HEK293T (cell line): ENCODE data around the gene RORB.

Source experiments
- ARNT ChIP-seq: fragments of 450-650 bp; IDR thresholded peaks from 2 replicates; pipeline ENCODE4 v1.6.1; 2017; ENCODE audit warnings: mild to moderate bottlenecking
- BHLHE40 ChIP-seq: fragments of 450-650 bp; IDR thresholded peaks from 2 replicates; pipeline ENCODE4 v1.6.1; 2016; ENCODE audit warnings: mild to moderate bottlenecking, moderate library complexity, borderline replicate concordance
- CTBP1 ChIP-seq: fragments of 450-650 bp; IDR thresholded peaks from 2 replicates; pipeline ENCODE4 v1.6.1; 2016; ENCODE audit warnings: borderline replicate concordance
- ELF4 ChIP-seq: fragments of 450-650 bp; IDR thresholded peaks from 2 replicates; pipeline ENCODE4 v1.6.1; 2017; ENCODE audit warnings: antibody characterized with exemption
- FOXA1 ChIP-seq: fragments of 450-650 bp; IDR thresholded peaks from 2 replicates; pipeline ENCODE4 v1.6.1; 2016; ENCODE audit warnings: mild to moderate bottlenecking
- FOXK2 ChIP-seq: fragments of 450-650 bp; IDR thresholded peaks from 2 replicates; pipeline ENCODE4 v1.6.1; 2016; ENCODE audit warnings: mild to moderate bottlenecking
- FOXM1 ChIP-seq: fragments of 450-650 bp; IDR thresholded peaks from 2 replicates; pipeline ENCODE4 v1.6.1; 2017; ENCODE audit warnings: mild to moderate bottlenecking, borderline replicate concordance
- HDGF ChIP-seq: fragments of 450-650 bp; IDR thresholded peaks from 2 replicates; pipeline ENCODE4 v1.6.1; 2017; ENCODE audit warnings: antibody characterized with exemption, borderline replicate concordance
- L3MBTL2 ChIP-seq: fragments of 450-650 bp; conservative IDR thresholded peaks from 2 replicates; pipeline ENCODE4 v1.6.1; 2016; ENCODE audit warnings: mild to moderate bottlenecking
- NFRKB ChIP-seq: fragments of 450-650 bp; IDR thresholded peaks from 2 replicates; pipeline ENCODE4 v1.6.1; 2016; ENCODE audit warnings: mild to moderate bottlenecking, moderate library complexity
- SP1 ChIP-seq: fragments of 450-650 bp; IDR thresholded peaks from 2 replicates; pipeline ENCODE4 v1.6.1; 2017
- SUZ12 ChIP-seq: fragments of 450-650 bp; IDR thresholded peaks from 2 replicates; pipeline ENCODE4 v1.6.1; 2016; ENCODE audit warnings: mild to moderate bottlenecking
- TARDBP ChIP-seq: fragments of 450-650 bp; IDR thresholded peaks from 2 replicates; pipeline ENCODE4 v1.6.1; 2016
- ZNF384 ChIP-seq: fragments of 450-650 bp; IDR thresholded peaks from 2 replicates; pipeline ENCODE4 v1.6.1; 2016

DNA sequence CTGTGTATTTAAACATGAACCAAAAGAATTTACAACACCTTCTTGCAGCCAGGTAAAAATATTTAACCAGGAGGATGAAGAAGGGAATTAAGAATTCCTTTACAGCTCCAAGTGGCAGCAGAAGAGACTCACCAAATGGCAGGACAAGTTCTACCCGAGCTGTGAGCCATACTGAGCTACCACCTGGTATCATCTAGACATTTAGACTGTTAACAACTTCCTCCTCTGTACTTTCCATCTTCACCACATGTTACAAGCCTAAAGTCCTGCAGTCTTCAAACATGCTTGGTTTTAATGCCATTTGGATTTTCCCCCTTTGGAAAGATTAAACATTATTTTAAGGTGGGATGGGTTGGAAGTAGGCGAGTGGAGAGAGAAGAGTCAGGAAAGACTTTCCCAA is 200.4 kb downstream of the RORB start:
- TF ChIP-seq SUZ12 = no peak
- TF ChIP-seq ELF4 = no peak
- no peak for TF ChIP-seq FOXM1
- TF ChIP-seq NFRKB = no peak
- TF ChIP-seq ZNF384 = no peak
- TF ChIP-seq ARNT = no peak
- no peak for TF ChIP-seq FOXA1
- TF ChIP-seq TARDBP = no peak
- no peak for TF ChIP-seq CTBP1
- TF ChIP-seq BHLHE40 = no peak
- no peak for TF ChIP-seq HDGF
- no peak for TF ChIP-seq SP1
- TF ChIP-seq FOXK2 = no peak
- TF ChIP-seq L3MBTL2 = no peak
